Effector CD8-positive, alpha-beta T cell (primary cell): Measurements from ENCODE around the gene MINAR2.

Experiments
- DNase-seq: peaks from one replicate; lab custom pipeline; 2025; lab: John Stamatoyannopoulos, UW
- total RNA-seq, 4 experiments: gene quantifications; one replicate each; lab custom pipeline; 2026; lab: John Stamatoyannopoulos, UW

MINAR2 gene, protein sequence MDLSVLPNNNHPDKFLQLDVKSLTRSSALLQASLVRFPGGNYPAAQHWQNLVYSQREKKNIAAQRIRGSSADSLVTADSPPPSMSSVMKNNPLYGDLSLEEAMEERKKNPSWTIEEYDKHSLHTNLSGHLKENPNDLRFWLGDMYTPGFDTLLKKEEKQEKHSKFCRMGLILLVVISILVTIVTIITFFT
- total RNA-seq, result 0 reads per million in 4 experiments

DNA sequence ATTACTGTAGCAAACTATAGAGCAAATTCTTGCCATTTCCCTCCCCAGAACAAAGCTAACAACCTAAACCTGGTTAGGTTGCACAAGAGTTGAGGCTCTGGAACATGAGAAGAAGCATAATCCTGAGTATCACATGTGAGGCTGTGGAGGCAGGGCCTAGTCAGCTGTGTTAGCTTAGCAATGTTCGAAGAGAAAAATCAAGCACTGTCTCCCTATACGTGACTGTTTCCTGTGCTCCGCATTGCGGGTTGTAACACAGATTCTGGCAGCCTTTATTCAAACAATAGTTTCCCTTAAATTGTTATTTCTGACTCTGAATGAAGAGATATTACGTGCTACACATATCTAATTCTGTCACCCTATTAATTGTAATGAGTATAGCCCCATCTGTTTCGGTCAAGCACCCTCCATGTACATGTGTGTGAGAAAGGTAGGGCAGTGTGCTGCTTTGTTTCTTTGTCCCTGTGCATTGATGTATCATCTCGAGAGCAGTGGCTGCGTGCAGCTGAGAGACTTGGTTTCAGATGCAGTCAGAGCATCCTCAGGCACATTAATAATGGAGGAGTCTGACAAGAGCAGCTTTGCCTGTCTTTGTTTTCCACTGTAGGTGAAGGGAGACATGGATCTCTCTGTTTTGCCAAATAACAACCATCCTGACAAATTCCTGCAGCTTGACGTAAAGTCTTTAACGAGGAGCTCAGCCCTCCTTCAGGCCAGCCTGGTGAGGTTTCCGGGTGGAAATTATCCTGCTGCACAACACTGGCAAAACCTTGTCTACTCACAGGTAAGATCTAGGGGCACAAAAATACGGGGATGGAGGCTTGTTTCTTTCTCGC lies at the start of gene MINAR2:
Gene MINAR2, plus strand, starts transcription at position 523 of the 836 bp plus-strand sequence. Its CDS starts 97 bp downstream, at position 620.
- no peak for DNase-seq

DNA sequence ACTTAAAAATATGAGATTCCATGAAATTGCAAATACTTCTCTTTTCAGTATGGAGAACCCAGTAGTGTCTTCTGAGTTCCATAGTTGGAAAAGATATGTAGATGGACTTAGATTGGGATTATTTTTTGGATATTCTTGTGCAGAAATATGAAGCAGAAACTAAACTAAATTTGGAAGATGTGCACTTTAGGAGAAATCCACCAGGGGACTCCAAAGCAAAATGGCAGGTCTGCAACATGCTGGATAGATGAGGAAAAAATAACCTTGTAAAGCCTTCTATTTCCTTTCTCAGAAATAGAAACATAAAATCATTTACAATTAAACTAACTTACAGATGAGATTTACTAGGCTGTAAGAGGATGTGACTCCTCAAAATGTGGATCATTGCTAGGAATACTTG lies 49.2 kb upstream of the MINAR2 start:
- no peak for DNase-seq

GRCh38 chr5:129716235-129716634 lies 31.7 kb upstream of the MINAR2 start:
- DNase-seq, result no peak

- no peak for DNase-seq
Observed at GRCh38 chr5:129716651-129717050, 31.2 kb upstream of the MINAR2 start.

DNA sequence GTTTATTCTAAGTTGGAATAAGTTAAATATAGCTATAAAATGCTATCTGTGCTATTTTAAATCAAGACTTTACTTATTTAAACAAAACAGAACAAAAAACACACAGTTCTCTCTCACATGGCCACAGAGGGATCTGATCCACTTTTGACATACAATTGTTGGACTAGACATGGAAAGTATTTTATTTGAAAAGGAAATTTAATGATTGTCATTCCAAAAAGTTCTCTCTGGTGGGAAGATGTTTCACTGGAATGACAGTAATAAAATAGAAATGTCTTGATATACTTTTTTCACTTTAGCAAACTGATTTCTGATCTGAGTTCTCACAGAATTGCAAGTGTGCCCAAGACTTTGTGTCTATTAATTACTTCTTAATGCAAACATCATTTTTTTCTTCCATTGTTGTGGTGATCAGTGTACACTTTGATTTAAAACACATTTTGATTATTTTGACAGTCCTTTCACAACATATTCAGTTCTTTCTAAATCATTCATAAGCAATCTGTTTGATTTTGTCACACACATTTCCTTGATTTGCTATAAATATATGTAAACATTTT lies 30.1 kb upstream of the MINAR2 start:
- DNase-seq, result no peak

GRCh38 chr5:129718471-129719090 lies 29.3 kb upstream of the MINAR2 start:
- no peak for DNase-seq

GRCh38 chr5:129724222-129724621 lies 23.7 kb upstream of the MINAR2 start:
- no peak for DNase-seq

DNA sequence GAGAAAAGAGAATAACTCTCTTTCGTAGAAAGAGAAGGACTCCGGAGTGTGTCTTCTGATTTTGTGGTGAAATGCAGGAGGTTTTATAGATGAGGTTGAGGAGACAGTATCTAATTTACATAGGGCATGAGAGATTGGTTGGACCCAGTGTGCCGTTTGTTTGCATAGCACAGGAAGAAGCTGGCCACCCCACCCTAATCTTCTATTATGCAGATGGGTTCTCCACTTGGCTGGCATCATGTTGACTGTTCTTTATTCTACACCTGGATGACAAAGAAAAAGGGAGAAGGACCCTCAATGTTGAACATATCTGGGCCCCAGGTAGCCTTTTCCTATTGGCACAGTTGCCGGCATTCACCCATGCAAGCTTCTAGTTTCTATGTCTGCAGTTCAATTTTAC lies 23.2 kb upstream of the MINAR2 start:
- DNase-seq, result no peak

DNA sequence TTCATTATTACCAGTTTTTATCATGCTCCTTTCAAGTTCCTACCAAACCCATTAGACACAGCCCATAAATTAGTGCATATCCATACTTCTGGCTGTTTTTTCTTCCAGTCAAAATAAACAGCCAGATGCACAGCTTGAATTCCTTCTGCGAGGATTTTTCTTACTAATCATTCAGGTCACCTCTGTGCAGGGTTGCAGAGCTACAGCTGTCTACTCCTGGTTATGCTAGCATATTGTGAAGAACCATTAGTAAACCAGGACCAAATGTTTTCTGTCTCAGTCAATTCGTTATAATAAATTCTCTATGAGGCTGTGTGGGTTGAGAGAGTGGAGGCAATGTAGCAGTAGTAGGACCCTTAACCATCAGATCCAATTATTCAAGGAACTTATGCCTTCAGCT lies 8.1 kb upstream of the MINAR2 start:
- no peak for DNase-seq

- DNase-seq, result no peak
Observed at GRCh38 chr5:129743541-129744187, 4.2 kb upstream of the MINAR2 start.

- DNase-seq, result no peak
Observed at GRCh38 chr5:129745997-129746396, 1.9 kb upstream of the MINAR2 start.

DNA sequence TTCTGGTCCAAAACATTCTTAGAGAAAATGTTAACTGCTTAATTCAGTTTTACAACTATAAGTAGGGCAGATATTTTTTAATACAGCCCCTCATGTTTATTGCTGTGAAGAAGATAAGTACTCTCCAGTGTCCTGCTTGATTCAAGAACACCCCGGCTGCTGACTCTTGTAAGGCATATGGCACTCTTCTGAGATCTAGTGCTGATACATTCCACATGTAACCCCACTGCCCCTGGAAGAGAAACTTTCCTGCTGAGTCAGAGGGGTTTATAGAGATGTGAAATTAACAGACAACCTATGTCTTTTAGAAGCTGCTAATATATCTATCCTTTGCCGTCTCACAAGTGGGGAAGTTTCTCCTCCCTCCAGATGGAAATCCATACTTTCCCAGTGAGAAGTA lies 1.0 kb upstream of the MINAR2 start:
- DNase-seq, result no peak

DNA sequence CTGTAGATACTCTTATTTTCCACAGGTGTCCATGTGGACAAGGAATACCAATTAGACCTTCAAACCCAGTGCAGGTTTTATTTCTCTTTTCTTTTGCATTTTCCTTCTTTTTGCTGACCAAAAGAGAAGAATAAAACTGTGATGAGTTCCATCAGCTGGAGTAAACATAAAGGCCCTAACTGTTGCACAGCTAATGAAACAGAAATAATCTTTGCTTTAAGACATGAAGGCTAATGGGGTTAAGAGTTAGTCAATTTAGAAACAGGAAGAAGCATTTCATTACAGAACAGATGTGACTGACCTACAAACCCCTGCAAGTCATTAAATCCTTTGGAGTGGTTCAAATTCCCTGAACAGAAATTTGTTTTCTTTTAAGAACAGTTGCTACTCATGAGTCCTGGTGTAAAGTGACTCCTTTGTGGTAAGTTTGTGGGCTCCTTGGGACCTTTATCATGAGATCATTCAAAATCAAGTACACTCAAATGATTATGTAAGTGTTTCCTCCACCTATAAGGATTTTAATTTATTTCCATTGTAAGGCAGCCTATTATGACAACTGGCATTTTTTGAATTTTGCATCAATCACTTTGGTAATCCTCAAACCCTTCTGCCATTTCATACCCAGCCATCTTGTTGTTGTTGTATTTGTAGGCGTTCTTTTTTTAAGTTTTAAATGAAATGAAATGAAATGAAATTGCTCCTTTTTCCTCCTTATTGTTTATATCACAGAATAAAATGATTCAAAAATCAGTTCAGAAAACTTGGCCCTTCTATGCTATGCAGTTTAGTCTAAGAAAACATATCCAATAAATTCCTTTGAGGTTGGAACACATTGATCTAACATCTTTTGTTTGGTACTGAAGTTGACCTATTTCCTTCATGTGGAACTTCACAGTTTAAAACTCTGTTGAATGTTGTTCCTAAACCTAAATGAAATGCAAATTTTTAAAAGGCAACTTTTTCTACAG lies 1.3 kb downstream of the MINAR2 start:
- DNase-seq, result no peak

DNA sequence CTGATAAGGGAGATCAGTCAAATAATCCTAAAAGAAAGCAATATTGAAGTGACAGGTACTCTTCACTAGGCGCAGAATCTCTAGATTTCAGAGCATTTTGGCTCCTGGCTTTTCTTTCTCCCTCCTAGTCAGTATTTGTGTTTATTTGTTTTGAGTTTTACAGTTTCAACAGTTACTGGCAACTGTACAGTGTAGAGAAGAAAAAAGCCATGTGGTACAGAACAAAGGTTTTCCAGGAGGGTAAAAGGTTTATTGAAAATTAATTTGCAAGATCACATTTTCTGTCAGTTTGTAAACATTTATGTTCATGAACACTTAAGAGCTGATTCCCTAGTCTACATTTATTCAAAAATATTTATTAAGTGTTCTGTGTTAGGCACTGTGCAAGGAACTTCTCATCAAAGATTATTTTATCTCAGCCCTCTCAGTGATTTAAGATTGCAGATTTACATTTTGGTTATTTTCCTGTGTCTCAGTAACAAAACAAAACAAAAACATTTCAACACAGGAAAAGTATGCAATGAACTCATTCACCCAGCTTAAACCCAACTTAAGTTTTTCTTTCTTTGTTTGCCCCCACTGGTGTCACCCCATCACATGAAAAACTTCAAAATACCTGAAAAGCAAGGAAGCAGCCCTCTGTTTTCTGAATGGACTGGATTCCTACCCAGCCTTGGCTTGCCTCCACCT lies 12.9 kb downstream of the MINAR2 start:
- DNase-seq, result no peak

DNA sequence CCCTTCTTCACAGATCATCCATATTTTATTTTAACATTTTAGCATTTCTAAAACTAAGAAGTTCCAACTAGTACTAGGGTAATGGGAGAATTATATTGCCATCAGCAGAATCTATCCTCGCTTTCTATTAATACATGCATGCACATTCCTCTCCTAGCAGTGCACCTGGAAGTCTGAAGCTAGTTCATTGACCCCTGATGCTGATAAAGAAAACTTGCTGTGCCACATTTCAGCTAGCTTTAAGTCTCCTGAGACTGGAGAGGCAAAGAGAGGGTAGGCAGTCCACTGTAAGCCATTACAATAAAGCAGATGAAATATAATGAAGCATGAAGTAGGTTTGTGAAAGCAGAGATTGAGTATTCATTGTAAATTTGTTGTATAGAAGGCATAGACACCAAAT lies 15.8 kb downstream of the MINAR2 start:
- no peak for DNase-seq

DNA sequence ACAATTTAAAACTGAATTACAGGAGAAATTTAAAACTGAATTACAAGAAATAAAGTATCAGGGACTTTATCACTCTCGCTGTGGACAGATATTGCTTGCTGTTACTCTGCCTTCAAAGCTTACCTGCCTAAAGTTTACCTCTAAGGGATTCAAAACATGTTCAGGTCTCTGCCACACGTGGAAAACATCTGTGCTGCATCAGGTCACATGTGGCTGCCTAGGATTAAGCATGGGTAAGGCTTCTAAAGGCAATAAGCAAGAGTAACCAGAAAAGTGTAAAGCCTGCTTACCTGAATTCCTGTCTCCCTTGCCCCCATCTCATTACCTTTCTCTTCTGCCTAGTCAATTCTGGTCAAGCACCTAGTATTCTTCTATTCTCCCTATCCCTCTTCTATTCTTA lies 18.9 kb downstream of the MINAR2 start:
- DNase-seq, result no peak

DNA sequence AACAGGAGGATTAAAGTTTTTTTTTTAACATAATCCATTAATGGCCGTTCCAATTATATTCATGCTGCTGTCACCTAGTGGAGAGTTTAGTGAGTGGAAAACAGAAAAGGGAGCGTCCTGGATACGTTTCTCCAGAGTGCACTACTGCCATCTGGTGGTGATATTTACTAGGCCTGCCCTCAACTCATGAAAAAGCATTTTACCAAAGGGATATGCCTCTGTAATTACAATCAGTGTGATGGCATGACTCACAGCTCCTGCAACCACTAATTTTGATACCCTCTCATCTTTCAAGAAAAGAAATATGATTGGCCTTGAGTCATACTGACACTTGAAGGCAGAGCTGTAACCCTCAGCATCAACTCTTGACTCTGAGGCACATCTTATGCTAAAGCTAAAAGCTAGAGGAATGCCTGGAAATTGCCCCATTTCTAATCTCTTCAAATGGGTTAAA lies 20.1 kb downstream of the MINAR2 start:
- DNase-seq, result peak; percentile 14

DNA sequence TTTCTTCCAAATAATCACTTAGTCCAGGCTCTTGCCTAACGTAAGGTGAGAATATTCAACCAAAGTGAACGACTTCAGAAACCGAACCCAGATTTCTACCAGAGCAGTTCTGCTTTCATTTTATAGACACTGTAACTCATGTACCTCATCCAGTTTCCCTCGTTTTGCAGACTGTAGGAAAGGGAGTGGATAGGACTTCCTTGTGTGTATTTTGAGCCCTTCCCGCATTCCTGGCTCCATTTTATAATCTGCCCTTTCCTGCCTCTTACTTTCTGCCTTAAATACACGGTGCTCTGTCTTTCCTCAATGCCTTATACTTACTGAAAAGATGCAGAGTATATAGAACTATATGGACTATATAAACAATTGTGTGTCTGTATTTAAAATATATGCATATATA lies 20.8 kb downstream of the MINAR2 start:
- no peak for DNase-seq

DNA sequence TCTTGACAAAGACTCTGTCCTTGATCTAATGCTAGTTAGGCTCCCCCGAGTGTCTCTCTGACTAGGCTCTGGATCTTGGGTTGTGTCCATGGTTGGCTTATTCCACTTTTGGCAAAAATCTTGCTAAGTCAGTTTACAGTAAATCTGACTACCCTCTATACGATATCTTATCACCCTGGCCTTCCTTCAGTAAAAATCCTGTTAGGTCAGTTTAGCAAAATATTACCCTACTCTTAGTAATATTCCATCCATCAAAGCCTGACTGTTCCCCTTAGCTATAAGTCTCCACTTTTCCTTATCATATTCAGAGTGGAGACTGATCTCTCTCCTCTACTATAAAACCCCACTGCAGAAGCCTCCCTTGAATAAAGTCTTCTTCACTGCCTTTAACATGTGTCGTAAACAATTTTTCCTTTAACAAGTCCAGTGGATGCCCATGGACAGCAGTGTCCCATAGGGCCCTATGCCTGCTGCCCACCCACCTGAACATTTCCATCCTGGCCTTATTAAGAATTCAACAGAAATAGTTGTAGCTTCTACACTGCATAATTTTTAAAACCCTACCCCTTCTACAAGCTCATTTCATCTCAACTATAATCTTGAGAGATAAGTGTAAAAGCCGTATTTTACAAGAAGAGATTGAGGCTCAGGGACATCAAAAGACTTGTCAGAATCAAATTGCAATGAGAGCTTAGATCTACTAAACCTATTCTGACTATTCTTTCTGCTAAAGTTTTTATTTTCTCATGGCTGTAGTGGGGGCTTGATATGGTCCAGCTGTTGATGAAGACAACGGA lies 22.3 kb downstream of the MINAR2 start:
- no peak for DNase-seq
